ENCODE data around the gene SFI1. TPM values are rescaled to one million over a fixed set of nuclear protein-coding genes. Genes with fewer than 3 reads are reported as not detected.
"Not testable (repeated sequence)": the region's sequence is repeated elsewhere in the genome, so short reads cannot be mapped to it uniquely, and the experiment has no call there.

SFI1 gene
- total RNA-seq, 1 donor from 2014 or later = 13.6 TPM

DNA sequence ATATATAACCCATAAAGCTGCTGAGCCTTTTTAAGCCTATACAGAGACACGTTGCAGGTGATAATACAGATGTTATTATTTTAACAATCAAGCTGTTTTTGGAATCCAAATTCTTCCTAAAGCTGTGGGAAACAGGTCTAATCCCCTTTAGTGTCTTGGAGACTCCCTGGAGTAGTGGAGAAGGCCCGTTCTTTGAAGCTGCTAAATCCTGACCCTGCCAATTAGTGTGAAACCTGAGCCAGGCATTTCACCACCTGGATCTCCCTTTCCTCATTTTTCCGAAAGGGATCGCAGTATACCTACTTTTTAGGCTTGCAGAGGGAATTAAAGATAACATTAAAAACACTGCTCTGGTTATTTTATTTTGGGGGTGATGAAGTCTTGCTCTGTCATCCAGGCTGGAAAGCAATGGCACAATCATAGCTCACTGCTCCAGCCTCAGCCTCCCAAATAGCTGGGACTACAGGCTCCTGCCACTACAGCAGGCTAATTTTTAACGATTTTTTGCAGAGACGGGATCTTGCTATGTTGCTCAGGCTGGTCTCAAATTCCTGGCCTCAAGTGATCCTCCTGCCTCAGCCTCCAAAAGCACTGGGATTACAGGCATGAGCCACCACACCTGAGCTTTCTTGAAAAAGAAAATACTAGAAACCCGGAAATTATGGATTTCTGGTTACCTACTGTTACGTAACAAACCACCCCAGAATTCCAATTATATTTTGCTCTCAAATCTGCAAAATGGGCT, 4.9 kb upstream of the SFI1 start:
- Histone ChIP-seq H3K9ac (ENCODE audit: low read length) (peak overlapping the region; percentile 92), H2AFZ (ENCODE audit: low read depth, low read length) (no peak overlapping the region), H3K4me3 (ENCODE audit: insufficient read depth, low read depth, low read length) (no peak overlapping the region), H3K27me3 (ENCODE audit: insufficient read depth, low read length) (no peaks in the 10 kb centered on the region), H4K20me1 (ENCODE audit: insufficient read depth, low read length) (peaks cover 8% of the 10 kb centered on the region), H3K4me1 (ENCODE audit: insufficient read depth, low read length) (peaks cover 16% of the 10 kb centered on the region), H3K9me3 (ENCODE audit: insufficient read depth, low read depth, low read length) (no peaks in the 10 kb centered on the region), H3K27ac (ENCODE audit: low read depth, low read length) (no peak overlapping the region), H3K4me2 (ENCODE audit: low read length) (peak overlapping the region; percentile 94), H3K79me2 (ENCODE audit: insufficient read depth, low read length) (peaks cover 25% of the 10 kb centered on the region), H3K36me3 (ENCODE audit: insufficient read depth, low read length) (peaks cover 3% of the 10 kb centered on the region)
- Mint-ChIP-seq H3K36me3 (ENCODE audit: low read depth, unreplicated experiment) (no peaks in the 10 kb centered on the region), H3K9me3 (ENCODE audit: unreplicated experiment) (no peaks in the 10 kb centered on the region), H3K4me3 (ENCODE audit: unreplicated experiment) (peak overlapping the region; percentile 98), H3K27me3 (ENCODE audit: low read depth, unreplicated experiment) (no peaks in the 10 kb centered on the region), H3K4me1 (ENCODE audit: low read depth, unreplicated experiment) (peaks cover 13% of the 10 kb centered on the region), H3K27ac (ENCODE audit: unreplicated experiment) (peak overlapping the region; percentile 47)
- no peak for FAIRE-seq
- DNase-seq (ENCODE audit: low read depth) = no peak
- TF ChIP-seq, protein P1, sequence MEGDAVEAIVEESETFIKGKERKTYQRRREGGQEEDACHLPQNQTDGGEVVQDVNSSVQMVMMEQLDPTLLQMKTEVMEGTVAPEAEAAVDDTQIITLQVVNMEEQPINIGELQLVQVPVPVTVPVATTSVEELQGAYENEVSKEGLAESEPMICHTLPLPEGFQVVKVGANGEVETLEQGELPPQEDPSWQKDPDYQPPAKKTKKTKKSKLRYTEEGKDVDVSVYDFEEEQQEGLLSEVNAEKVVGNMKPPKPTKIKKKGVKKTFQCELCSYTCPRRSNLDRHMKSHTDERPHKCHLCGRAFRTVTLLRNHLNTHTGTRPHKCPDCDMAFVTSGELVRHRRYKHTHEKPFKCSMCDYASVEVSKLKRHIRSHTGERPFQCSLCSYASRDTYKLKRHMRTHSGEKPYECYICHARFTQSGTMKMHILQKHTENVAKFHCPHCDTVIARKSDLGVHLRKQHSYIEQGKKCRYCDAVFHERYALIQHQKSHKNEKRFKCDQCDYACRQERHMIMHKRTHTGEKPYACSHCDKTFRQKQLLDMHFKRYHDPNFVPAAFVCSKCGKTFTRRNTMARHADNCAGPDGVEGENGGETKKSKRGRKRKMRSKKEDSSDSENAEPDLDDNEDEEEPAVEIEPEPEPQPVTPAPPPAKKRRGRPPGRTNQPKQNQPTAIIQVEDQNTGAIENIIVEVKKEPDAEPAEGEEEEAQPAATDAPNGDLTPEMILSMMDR (IDR thresholded peaks at IDR 0.05; ENCODE audit: insufficient read depth, low read depth, low read length) = no peak
- no peak for TF ChIP-seq EZH2 (IDR thresholded peaks at IDR 0.05; ENCODE audit: insufficient read depth, low read length)

DNA sequence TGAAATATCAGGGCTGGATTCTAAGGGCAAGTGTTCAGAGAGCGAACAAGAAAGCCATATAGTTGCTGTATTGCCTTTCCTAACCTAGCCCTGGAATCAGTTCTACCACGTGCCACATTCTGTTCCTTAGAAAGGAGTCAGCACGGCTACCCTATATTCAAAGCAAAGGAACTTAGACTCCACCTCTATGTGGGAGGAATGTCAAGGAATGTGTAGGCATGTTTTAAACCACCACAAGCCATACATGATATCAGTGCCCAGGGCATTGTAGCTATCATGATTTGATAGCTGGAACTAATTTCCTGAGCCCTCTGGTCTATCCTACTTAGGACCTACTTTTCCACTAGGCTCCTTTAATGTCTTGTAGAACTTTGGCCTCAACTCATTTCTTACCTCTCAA, 4.2 kb upstream of the SFI1 start:
- no peak overlapping the region for H3K4me3 ChIP-seq (ENCODE audit: insufficient read depth, low read depth, low read length)
- TF ChIP-seq EZH2 (IDR thresholded peaks at IDR 0.05; ENCODE audit: insufficient read depth, low read length) = no peak
- TF ChIP-seq, protein P1 (IDR thresholded peaks at IDR 0.05; ENCODE audit: insufficient read depth, low read depth, low read length) = no peak
- H3K4me2 ChIP-seq (ENCODE audit: low read length) = no peak overlapping the region

DNA sequence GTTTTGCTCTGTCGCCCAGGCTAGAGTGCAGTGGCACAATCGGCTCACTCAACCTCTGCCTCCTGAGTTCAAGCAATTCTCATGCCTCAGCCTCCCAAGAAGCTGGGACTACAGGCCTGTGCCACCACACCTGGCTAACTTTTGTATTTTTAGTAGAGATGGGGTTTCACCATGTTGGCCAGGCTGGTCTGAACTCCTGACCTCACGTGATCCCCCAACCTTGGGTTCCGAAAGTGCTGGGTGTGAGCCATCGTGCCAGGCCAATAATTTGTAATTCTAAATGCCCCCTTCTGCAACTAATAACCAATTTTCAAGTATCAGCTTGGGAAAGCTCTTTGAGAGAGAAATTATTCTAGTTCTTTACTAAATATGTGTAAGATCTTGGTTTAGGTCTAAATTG, 3.0 kb upstream of the SFI1 start:
- H3K4me2 ChIP-seq (ENCODE audit: low read length); H3K27ac ChIP-seq (ENCODE audit: low read depth, low read length); H3K27me3 Mint-ChIP-seq (ENCODE audit: low read depth, unreplicated experiment); H3K4me1 Mint-ChIP-seq (ENCODE audit: low read depth, unreplicated experiment); H3K9me3 ChIP-seq (ENCODE audit: insufficient read depth, low read depth, low read length); H3K9me3 Mint-ChIP-seq (ENCODE audit: unreplicated experiment); H3K36me3 ChIP-seq (ENCODE audit: insufficient read depth, low read length); H3K4me3 ChIP-seq (ENCODE audit: insufficient read depth, low read depth, low read length); FAIRE-seq; H3K36me3 Mint-ChIP-seq (ENCODE audit: low read depth, unreplicated experiment); H3K9ac ChIP-seq (ENCODE audit: low read length); H3K27ac Mint-ChIP-seq (ENCODE audit: unreplicated experiment); H3K27me3 ChIP-seq (ENCODE audit: insufficient read depth, low read length); H4K20me1 ChIP-seq (ENCODE audit: insufficient read depth, low read length); H3K4me3 Mint-ChIP-seq (ENCODE audit: unreplicated experiment); H2AFZ ChIP-seq (ENCODE audit: low read depth, low read length); DNase-seq (ENCODE audit: low read depth): not testable (repeated sequence)
- peaks cover 20% of the 10 kb centered on the region for H3K79me2 ChIP-seq (ENCODE audit: insufficient read depth, low read length)
- H3K4me1 ChIP-seq (ENCODE audit: insufficient read depth, low read length) = peaks cover 13% of the 10 kb centered on the region

More for the DNA sequence above, 4.2 kb upstream of the SFI1 start:
- Histone ChIP-seq H2AFZ (ENCODE audit: low read depth, low read length) (no peak overlapping the region), H3K9ac (ENCODE audit: low read length) (no peak overlapping the region), H3K27me3 (ENCODE audit: insufficient read depth, low read length) (no peaks in the 10 kb centered on the region), H3K27ac (ENCODE audit: low read depth, low read length) (no peak overlapping the region), H3K4me1 (ENCODE audit: insufficient read depth, low read length) (peaks cover 16% of the 10 kb centered on the region), H3K36me3 (ENCODE audit: insufficient read depth, low read length) (peaks cover 3% of the 10 kb centered on the region), H3K79me2 (ENCODE audit: insufficient read depth, low read length) (peaks cover 26% of the 10 kb centered on the region), H4K20me1 (ENCODE audit: insufficient read depth, low read length) (peaks cover 8% of the 10 kb centered on the region), H3K9me3 (ENCODE audit: insufficient read depth, low read depth, low read length) (no peaks in the 10 kb centered on the region)
- Mint-ChIP-seq H3K9me3 (ENCODE audit: unreplicated experiment) (no peaks in the 10 kb centered on the region), H3K27ac (ENCODE audit: unreplicated experiment) (no peak overlapping the region), H3K4me1 (ENCODE audit: low read depth, unreplicated experiment) (peaks cover 12% of the 10 kb centered on the region), H3K27me3 (ENCODE audit: low read depth, unreplicated experiment) (no peaks in the 10 kb centered on the region), H3K4me3 (ENCODE audit: unreplicated experiment) (no peak overlapping the region), H3K36me3 (ENCODE audit: low read depth, unreplicated experiment) (no peaks in the 10 kb centered on the region)
- DNase-seq (ENCODE audit: low read depth) (no peak), FAIRE-seq (no peak)
